ENCODE measurements around the gene SCYGR6.
A peak's percentile ranks its signal among the peaks of the same experiment; 100 is the strongest.
"Not testable (repeated sequence)": the region's sequence is repeated elsewhere in the genome, so short reads cannot be mapped to it uniquely, and the experiment has no call there.

Gene SCYGR6

DNA sequence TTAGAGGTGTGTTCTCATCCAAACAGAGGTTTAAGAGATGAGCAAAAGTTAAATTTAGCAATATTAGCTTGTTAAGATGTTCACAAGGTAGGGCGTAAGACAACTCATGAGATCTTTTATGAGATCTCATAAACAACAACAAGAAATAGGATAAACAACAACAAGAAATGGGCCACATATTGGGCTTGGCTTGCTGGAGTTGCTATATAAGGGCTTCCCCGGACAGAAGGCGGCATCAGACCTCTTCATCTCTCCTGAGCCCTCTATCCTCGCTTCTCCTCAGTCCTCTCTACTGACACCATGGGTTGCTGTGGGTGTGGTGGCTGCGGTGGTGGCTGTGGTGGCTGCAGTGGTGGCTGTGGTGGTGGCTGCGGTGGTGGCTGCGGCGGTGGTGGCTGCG lies 21.0 kb upstream of the SCYGR6 start, which contains the start of gene SCYGR8:
Gene SCYGR8, plus strand, starts transcription at position 301 of the 400 bp plus-strand sequence. Its CDS starts 0 bp downstream, at position 301.
- no peaks in the 10 kb centered on the region for H3K36me3 ChIP-seq (ENCODE audit: insufficient read depth, low read length)
- H3K4me3 ChIP-seq (ENCODE audit: low read length), result no peak within 1 kb of the TSS
- H3K9me3 ChIP-seq (replicated peaks; ENCODE audit: low read length), result no peaks in the 10 kb centered on the region
- no peak within 1 kb of the TSS for H3K9ac ChIP-seq (ENCODE audit: low read depth, low read length)
- H3K27me3 ChIP-seq (ENCODE audit: control insufficient read depth, insufficient read depth, low read length), result no peaks in the 10 kb centered on the region
- H3K4me1 ChIP-seq (ENCODE audit: control insufficient read depth, insufficient read depth, low read length), result no peaks in the 10 kb centered on the region
- no peak within 1 kb of the TSS for H3K4me2 ChIP-seq (ENCODE audit: low read length)

DNA sequence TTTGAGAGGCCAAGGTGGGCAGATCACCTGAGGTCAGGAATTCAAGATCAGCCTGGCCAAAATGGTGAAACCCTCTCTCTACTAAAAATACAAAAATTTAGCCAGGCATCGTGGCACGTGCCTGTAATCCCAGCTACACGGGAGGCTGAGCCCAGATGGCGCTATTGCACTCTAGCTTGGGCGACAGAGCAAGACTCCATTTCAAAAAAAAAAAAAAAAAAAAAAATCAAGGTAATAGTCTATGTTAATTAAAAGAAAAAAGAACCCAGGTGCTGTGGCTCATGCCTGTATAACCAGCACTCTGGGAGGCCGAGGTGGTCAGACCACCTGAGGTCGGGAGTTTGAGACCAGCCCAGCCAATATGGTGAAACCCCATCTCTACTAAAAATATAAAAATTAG lies 16.1 kb upstream of the SCYGR6 start:
- H3K4me1 ChIP-seq (ENCODE audit: control insufficient read depth, insufficient read depth, low read length); H3K4me2 ChIP-seq (ENCODE audit: low read length); H3K36me3 ChIP-seq (ENCODE audit: insufficient read depth, low read length); H3K9me3 ChIP-seq (replicated peaks; ENCODE audit: low read length); H3K9ac ChIP-seq (ENCODE audit: low read depth, low read length); H3K27me3 ChIP-seq (ENCODE audit: control insufficient read depth, insufficient read depth, low read length); H3K4me3 ChIP-seq (ENCODE audit: low read length): not testable (repeated sequence)

DNA sequence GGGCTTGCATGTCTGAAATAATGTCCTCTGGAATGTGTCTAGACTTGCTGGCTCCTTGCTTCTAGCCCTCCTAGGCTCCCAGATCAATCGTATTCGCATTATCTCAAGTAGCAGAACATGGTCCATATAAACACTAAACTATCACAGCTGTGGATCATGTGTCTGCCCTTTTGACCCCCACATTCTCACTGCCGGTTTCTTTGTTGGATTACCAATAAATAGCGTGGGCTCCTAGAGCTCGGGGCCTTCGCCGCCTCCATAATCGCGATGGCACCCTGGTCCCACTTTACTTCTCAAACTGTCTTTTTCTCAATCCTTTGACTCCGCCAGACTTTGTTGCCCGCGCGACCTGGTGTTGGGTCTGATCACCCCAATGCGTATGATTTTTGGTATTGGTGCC lies 14.8 kb upstream of the SCYGR6 start:
- peaks cover 5% of the 10 kb centered on the region for H3K27me3 ChIP-seq (ENCODE audit: control insufficient read depth, insufficient read depth, low read length)
- H3K36me3 ChIP-seq (ENCODE audit: insufficient read depth, low read length), result no peaks in the 10 kb centered on the region
- H3K9ac ChIP-seq (ENCODE audit: low read depth, low read length), result no peak overlapping the region
- H3K4me1 ChIP-seq (ENCODE audit: control insufficient read depth, insufficient read depth, low read length), result no peaks in the 10 kb centered on the region
- no peaks in the 10 kb centered on the region for H3K9me3 ChIP-seq (replicated peaks; ENCODE audit: low read length)
- no peak overlapping the region for H3K4me2 ChIP-seq (ENCODE audit: low read length)
- no peak overlapping the region for H3K4me3 ChIP-seq (ENCODE audit: low read length)

DNA sequence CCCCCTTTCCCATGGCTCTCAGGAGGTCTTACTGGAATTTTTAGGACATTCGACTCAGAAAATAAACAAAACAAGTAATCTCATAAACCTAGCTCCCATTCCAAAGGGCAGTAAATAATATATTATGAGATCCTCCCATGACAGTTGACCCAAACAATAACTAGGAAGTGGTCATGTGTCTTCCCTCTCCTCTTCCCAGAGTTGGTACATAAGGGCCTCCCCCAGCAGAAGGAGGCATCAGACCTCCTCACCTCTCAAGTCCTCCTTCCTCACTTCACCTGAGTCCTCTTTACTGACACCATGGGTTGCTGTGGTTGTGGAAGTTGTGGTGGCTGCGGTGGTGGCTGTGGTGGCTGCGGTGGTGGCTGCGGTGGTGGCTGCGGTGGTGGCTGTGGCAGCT lies 3.5 kb upstream of the SCYGR6 start, which contains the start of gene SCYGR7:
Gene SCYGR7, plus strand, starts transcription at position 301 of the 400 bp plus-strand sequence. Its CDS starts 0 bp downstream, at position 301.
- Histone ChIP-seq H3K4me2 (ENCODE audit: low read length) (no peak within 1 kb of the TSS), H3K27me3 (ENCODE audit: control insufficient read depth, insufficient read depth, low read length) (peaks cover 30% of the 10 kb centered on the region), H3K4me3 (ENCODE audit: low read length) (no peak within 1 kb of the TSS), H3K36me3 (ENCODE audit: insufficient read depth, low read length) (no peaks in the 10 kb centered on the region), H3K9ac (ENCODE audit: low read depth, low read length) (no peak within 1 kb of the TSS), H3K9me3 (replicated peaks; ENCODE audit: low read length) (no peaks in the 10 kb centered on the region), H3K4me1 (ENCODE audit: control insufficient read depth, insufficient read depth, low read length) (no peaks in the 10 kb centered on the region)

DNA sequence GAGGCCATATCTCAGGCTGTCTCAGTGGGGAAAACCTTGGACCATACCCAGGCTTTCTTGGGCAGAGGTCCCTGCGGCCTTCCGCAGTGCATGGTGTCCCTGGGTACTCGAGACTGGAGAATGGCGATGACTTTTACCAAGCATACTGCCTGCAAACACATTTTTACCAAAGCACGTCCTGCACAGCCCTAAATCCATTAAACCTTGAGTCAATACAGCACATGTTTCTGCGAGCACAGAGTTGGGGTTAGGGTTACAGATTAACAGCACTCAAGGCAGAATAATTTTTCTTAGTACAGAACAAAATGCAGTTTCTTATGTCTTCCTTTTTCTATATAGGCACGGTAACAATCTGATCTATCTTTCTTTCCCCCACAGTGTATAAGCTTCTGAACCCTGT lies 1.7 kb downstream of the SCYGR6 start:
- H3K36me3 ChIP-seq (ENCODE audit: insufficient read depth, low read length); H3K4me1 ChIP-seq (ENCODE audit: control insufficient read depth, insufficient read depth, low read length); H3K4me3 ChIP-seq (ENCODE audit: low read length); H3K9ac ChIP-seq (ENCODE audit: low read depth, low read length); H3K4me2 ChIP-seq (ENCODE audit: low read length); H3K9me3 ChIP-seq (replicated peaks; ENCODE audit: low read length): not testable (repeated sequence)
- H3K27me3 ChIP-seq (ENCODE audit: control insufficient read depth, insufficient read depth, low read length), result peaks cover 21% of the 10 kb centered on the region

DNA sequence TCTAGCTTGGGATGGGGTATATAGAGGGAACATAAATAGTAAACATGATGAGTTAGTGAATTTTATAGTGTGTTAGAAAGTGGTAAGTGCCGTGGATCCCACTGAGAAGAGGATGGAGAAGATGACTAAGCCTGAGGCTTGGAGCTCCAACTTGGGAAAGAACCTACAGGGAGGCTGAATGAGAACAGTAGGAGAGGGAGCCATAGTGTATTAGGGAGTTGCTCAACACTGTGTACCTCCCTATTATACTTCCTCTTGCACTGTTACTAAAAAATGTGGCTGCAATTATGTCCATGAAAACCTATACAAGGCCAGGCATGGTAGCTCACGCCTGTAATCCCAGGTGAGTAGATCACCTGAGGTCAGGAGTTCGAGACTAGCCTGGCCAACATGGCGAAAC lies 3.9 kb downstream of the SCYGR6 start:
- Histone ChIP-seq H3K9me3 (replicated peaks; ENCODE audit: low read length) (no peaks in the 10 kb centered on the region), H3K4me1 (ENCODE audit: control insufficient read depth, insufficient read depth, low read length) (peaks cover 5% of the 10 kb centered on the region), H3K4me3 (ENCODE audit: low read length) (no peak overlapping the region), H3K9ac (ENCODE audit: low read depth, low read length) (no peak overlapping the region), H3K4me2 (ENCODE audit: low read length) (no peak overlapping the region), H3K36me3 (ENCODE audit: insufficient read depth, low read length) (no peaks in the 10 kb centered on the region), H3K27me3 (ENCODE audit: control insufficient read depth, insufficient read depth, low read length) (peaks cover 28% of the 10 kb centered on the region)

DNA sequence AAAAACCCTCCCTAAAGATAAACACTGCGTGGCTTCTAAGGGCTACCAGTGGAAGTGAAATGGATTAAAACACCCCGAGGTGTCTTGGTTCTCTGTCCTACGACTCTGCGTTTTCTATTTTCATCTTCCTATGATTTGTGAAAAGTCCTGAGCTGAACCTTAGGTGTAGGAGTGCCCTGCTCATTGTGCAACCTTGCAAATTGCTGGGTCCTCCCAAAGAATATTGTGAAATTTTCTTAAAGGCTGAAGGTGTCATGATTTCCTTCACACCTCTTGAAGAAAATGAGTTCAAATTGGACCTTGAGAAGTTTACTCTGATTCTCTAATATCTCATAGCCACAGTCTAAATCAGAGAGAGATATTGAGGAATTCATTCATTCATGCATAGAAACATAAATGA lies 4.9 kb downstream of the SCYGR6 start:
- Histone ChIP-seq H3K9me3 (replicated peaks; ENCODE audit: low read length) (no peaks in the 10 kb centered on the region), H3K9ac (ENCODE audit: low read depth, low read length) (no peak overlapping the region), H3K4me2 (ENCODE audit: low read length) (no peak overlapping the region), H3K27me3 (ENCODE audit: control insufficient read depth, insufficient read depth, low read length) (peaks cover 21% of the 10 kb centered on the region), H3K36me3 (ENCODE audit: insufficient read depth, low read length) (no peaks in the 10 kb centered on the region), H3K4me3 (ENCODE audit: low read length) (no peak overlapping the region), H3K4me1 (ENCODE audit: control insufficient read depth, insufficient read depth, low read length) (peaks cover 5% of the 10 kb centered on the region)

DNA sequence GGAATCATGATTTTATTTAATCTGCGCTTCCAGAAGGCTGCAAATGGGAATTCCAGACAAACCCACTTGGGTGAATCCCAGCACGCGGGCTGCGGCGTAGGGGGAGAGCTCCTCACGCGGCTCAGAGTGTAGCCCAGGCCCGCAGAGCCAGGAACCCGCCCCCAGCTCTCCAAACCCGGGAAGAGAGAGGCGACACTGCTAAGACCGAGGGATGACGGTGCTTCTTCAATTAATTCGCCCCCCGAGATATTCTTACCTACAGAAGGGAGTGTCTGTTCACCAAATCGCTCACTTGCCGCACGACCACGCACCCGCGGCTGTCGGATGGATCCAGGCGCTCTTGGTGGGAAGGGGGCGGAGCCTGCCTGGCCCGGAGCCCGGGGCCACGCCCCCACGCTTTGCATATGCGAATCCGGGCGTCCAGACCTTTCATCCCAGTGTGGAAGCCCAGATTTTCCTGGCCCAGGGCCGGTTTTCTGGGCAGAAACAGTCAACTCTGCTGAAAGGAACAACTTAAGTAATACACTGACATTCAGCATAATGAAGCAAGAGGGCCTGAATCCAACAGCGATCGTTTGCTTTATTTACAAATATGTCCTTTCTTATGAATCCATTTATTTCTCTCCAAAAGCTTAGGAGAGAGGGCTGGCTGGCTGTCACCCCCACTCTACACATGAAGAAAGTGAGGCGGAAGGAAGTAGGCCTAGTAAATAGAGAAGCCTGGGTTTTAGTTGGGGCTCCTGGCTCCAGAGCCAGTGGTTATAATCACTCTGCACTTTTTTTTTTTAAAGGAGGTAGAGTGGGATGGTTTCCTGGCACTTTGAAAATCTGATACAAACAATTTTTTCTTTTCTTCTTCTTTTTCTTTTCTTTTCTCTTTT lies 6.6 kb downstream of the SCYGR6 start, which contains the start of gene SLC19A3:
Gene SLC19A3, minus strand, starts transcription at position 342 of the 881 bp plus-strand sequence. CDS start 15,710 bp downstream, outside the sequence.
- Histone ChIP-seq H3K27me3 (ENCODE audit: control insufficient read depth, insufficient read depth, low read length) (peaks cover 16% of the 10 kb centered on the region), H3K4me3 (ENCODE audit: low read length) (peak within 1 kb of the TSS; percentile 74), H3K9ac (ENCODE audit: low read depth, low read length) (peak within 1 kb of the TSS; percentile 50), H3K4me1 (ENCODE audit: control insufficient read depth, insufficient read depth, low read length) (peaks cover 5% of the 10 kb centered on the region), H3K36me3 (ENCODE audit: insufficient read depth, low read length) (no peaks in the 10 kb centered on the region), H3K9me3 (replicated peaks; ENCODE audit: low read length) (no peaks in the 10 kb centered on the region), H3K4me2 (ENCODE audit: low read length) (peak within 1 kb of the TSS; percentile 96)

DNA sequence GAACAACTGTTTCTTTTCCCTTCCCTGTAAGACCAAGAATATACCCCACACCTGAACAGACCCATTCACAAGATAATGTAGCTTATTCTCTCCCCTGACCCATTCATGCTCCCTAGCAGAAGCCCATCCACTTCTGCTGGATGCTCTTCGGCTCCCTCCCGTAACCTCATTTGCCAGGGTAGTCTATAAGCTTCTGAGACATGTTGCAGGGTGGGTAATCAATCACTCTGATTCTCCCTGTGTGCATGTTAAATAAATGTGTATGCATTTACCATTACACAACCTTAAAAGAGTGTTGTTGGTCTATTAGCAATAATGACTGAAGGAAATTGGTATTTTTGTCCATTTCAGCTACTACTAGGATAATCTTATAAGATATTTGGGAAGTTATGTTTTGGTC lies 8.1 kb downstream of the SCYGR6 start:
- peaks cover 5% of the 10 kb centered on the region for H3K4me1 ChIP-seq (ENCODE audit: control insufficient read depth, insufficient read depth, low read length)
- H3K4me3 ChIP-seq (ENCODE audit: low read length), result no peak overlapping the region
- H3K9me3 ChIP-seq (replicated peaks; ENCODE audit: low read length), result no peaks in the 10 kb centered on the region
- no peak overlapping the region for H3K4me2 ChIP-seq (ENCODE audit: low read length)
- H3K27me3 ChIP-seq (ENCODE audit: control insufficient read depth, insufficient read depth, low read length), result peaks cover 11% of the 10 kb centered on the region
- no peak overlapping the region for H3K9ac ChIP-seq (ENCODE audit: low read depth, low read length)
- H3K36me3 ChIP-seq (ENCODE audit: insufficient read depth, low read length), result no peaks in the 10 kb centered on the region

DNA sequence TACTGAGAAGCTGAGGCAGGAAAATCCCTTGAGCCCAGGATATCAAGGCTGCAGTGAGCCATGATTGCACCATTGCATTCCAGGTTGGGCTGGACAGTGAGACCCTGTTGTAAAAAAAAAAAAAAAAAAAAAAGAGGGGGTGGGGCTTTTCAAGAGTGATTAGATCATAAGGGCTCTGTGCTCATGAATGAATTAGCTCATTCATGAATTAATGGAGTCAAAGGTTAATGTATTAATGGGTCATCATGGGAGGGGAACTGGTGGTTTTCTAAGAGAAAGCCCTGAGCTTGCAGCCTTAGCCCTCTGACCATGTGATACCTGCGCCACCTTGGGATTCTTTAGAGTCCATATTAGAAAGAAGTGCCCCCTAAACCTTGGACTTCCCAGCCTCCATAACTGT lies 11.3 kb downstream of the SCYGR6 start:
- H3K9ac ChIP-seq (ENCODE audit: low read depth, low read length), result no peak overlapping the region
- H3K4me1 ChIP-seq (ENCODE audit: control insufficient read depth, insufficient read depth, low read length), result peaks cover 4% of the 10 kb centered on the region
- H3K27me3 ChIP-seq (ENCODE audit: control insufficient read depth, insufficient read depth, low read length), result peaks cover 14% of the 10 kb centered on the region
- no peak overlapping the region for H3K4me2 ChIP-seq (ENCODE audit: low read length)
- no peaks in the 10 kb centered on the region for H3K36me3 ChIP-seq (ENCODE audit: insufficient read depth, low read length)
- H3K9me3 ChIP-seq (replicated peaks; ENCODE audit: low read length), result no peaks in the 10 kb centered on the region
- H3K4me3 ChIP-seq (ENCODE audit: low read length), result no peak overlapping the region

DNA sequence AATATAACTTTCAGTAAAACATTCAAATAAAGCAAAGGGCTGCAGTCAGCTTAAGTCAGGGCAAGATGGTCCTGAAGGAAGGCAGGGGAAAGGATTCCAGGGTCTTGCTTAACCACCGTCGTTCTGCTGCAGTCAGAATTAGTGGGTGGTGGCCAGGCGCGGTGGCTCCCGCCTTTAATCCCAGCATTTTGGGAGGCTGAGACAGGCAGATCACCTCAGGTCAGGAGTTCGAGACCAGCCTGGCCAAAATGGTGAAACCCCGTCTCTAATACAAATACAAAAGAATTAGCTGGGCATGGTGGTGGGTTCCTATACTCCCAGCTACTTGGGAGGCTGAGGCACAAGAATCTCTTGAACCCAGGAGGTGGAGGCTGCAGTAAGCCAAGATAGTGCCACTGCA lies 13.6 kb downstream of the SCYGR6 start:
- no peaks in the 10 kb centered on the region for H3K9me3 ChIP-seq (replicated peaks; ENCODE audit: low read length)

DNA sequence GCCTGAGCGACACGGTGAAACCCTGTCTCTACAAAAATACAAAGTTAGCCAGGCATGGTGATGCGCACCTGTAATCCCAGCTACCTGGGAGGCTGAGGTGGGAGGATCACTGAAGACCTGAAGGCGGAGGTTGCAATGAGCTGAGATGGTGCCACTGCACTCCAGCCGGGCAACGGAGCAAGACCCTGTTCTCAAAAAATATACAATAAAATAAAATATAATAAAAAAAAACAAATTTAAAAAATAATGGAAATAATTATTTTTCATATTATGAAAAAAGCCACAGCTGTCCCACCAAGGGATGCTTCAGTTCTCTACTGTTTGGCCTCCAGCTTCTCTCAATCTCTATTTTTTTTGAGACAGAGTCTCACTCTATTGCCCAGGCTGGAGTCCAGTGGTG lies 17.2 kb downstream of the SCYGR6 start:
- H3K36me3 ChIP-seq (ENCODE audit: insufficient read depth, low read length), result no peaks in the 10 kb centered on the region
- H3K4me1 ChIP-seq (ENCODE audit: control insufficient read depth, insufficient read depth, low read length), result no peaks in the 10 kb centered on the region
- H3K9me3 ChIP-seq (replicated peaks; ENCODE audit: low read length), result no peaks in the 10 kb centered on the region
- H3K27me3 ChIP-seq (ENCODE audit: control insufficient read depth, insufficient read depth, low read length), result peaks cover 19% of the 10 kb centered on the region
- H3K4me3 ChIP-seq (ENCODE audit: low read length), result no peak overlapping the region
- no peak overlapping the region for H3K4me2 ChIP-seq (ENCODE audit: low read length)
- H3K9ac ChIP-seq (ENCODE audit: low read depth, low read length), result no peak overlapping the region

More for the DNA sequence above, 13.6 kb downstream of the SCYGR6 start:
- no peak overlapping the region for H3K4me3 ChIP-seq (ENCODE audit: low read length)
- no peaks in the 10 kb centered on the region for H3K36me3 ChIP-seq (ENCODE audit: insufficient read depth, low read length)
- peaks cover 8% of the 10 kb centered on the region for H3K27me3 ChIP-seq (ENCODE audit: control insufficient read depth, insufficient read depth, low read length)
- H3K4me2 ChIP-seq (ENCODE audit: low read length), result no peak overlapping the region
- no peaks in the 10 kb centered on the region for H3K4me1 ChIP-seq (ENCODE audit: control insufficient read depth, insufficient read depth, low read length)
- no peak overlapping the region for H3K9ac ChIP-seq (ENCODE audit: low read depth, low read length)
